ENCODE results near the gene DCST2.
"Not testable (repeated sequence)": the region's sequence is repeated elsewhere in the genome, so short reads cannot be mapped to it uniquely, and the experiment has no call there.

DCST2 gene

DNA sequence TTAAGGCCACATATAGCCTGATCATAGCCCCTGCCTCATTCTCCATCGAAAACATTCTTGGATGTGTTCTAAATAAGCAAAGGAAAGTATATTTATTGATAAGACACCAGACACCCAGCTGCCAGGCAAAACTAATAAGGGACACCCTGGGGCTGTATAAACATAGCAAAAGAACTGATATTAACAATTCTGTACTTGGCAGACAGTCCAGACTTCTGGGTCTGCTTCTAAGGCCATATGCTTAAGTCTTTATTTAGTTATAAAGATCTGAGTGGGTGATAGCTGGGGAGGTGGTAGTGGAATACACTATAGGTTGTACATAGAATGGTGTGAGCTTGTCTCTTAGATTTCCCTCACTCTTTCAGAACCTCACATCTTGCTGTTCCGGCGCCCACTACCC lies 55.2 kb downstream of the DCST2 start:
- TF ChIP-seq, protein P1, sequence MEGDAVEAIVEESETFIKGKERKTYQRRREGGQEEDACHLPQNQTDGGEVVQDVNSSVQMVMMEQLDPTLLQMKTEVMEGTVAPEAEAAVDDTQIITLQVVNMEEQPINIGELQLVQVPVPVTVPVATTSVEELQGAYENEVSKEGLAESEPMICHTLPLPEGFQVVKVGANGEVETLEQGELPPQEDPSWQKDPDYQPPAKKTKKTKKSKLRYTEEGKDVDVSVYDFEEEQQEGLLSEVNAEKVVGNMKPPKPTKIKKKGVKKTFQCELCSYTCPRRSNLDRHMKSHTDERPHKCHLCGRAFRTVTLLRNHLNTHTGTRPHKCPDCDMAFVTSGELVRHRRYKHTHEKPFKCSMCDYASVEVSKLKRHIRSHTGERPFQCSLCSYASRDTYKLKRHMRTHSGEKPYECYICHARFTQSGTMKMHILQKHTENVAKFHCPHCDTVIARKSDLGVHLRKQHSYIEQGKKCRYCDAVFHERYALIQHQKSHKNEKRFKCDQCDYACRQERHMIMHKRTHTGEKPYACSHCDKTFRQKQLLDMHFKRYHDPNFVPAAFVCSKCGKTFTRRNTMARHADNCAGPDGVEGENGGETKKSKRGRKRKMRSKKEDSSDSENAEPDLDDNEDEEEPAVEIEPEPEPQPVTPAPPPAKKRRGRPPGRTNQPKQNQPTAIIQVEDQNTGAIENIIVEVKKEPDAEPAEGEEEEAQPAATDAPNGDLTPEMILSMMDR (IDR thresholded peaks at IDR 0.05; ENCODE audit: insufficient read depth, low read length), result no peak
- TF ChIP-seq GABPA (IDR thresholded peaks at IDR 0.05; ENCODE audit: low read depth), result no peak
- TF ChIP-seq POLR2AphosphoS5 (IDR thresholded peaks at IDR 0.05; ENCODE audit: low read depth), result no peak
- TF ChIP-seq SPI1 (IDR thresholded peaks at IDR 0.05; ENCODE audit: borderline replicate concordance, low read depth), result no peak
- TF ChIP-seq, protein P2, sequence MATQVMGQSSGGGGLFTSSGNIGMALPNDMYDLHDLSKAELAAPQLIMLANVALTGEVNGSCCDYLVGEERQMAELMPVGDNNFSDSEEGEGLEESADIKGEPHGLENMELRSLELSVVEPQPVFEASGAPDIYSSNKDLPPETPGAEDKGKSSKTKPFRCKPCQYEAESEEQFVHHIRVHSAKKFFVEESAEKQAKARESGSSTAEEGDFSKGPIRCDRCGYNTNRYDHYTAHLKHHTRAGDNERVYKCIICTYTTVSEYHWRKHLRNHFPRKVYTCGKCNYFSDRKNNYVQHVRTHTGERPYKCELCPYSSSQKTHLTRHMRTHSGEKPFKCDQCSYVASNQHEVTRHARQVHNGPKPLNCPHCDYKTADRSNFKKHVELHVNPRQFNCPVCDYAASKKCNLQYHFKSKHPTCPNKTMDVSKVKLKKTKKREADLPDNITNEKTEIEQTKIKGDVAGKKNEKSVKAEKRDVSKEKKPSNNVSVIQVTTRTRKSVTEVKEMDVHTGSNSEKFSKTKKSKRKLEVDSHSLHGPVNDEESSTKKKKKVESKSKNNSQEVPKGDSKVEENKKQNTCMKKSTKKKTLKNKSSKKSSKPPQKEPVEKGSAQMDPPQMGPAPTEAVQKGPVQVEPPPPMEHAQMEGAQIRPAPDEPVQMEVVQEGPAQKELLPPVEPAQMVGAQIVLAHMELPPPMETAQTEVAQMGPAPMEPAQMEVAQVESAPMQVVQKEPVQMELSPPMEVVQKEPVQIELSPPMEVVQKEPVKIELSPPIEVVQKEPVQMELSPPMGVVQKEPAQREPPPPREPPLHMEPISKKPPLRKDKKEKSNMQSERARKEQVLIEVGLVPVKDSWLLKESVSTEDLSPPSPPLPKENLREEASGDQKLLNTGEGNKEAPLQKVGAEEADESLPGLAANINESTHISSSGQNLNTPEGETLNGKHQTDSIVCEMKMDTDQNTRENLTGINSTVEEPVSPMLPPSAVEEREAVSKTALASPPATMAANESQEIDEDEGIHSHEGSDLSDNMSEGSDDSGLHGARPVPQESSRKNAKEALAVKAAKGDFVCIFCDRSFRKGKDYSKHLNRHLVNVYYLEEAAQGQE (IDR thresholded peaks at IDR 0.05; ENCODE audit: insufficient replicate concordance, low read depth), result no peak
- no peak for DNase-seq (ENCODE audit: low read depth in 1 of 2, low spot score in 1 of 2)
- Histone ChIP-seq H3K4me3 (replicated peaks; ENCODE audit: insufficient read depth, low read length) (no peak overlapping the region), H3K27me3 (ENCODE audit: insufficient read depth, poor library complexity, severe bottlenecking) (no peaks in the 10 kb centered on the region), H3K27ac (replicated peaks) (no peak overlapping the region)

DNA sequence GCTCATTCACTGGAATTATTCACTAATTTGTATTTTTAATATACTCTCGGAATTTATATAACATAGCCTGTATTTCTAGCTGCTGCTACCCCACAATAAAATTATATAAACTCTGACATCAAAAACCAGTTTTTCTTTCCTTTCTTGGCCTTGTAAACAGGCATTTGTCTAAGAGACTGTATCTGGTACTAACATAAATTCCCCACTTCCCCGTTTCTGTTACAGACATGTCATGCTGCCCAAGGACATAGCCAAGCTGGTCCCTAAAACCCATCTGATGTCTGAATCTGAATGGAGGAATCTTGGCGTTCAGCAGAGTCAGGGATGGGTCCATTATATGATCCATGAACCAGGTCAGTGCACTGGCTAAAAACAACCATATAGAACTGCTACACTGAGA lies 55.8 kb downstream of the DCST2 start:
- H3K27ac ChIP-seq (replicated peaks); DNase-seq (ENCODE audit: low read depth in 1 of 2, low spot score in 1 of 2); H3K4me3 ChIP-seq (replicated peaks; ENCODE audit: insufficient read depth, low read length); H3K27me3 ChIP-seq (ENCODE audit: insufficient read depth, poor library complexity, severe bottlenecking): not testable (repeated sequence)
- TF ChIP-seq SPI1 (IDR thresholded peaks at IDR 0.05; ENCODE audit: borderline replicate concordance, low read depth), result peak; percentile 49; the same call in 1 of the 2 replicates

DNA sequence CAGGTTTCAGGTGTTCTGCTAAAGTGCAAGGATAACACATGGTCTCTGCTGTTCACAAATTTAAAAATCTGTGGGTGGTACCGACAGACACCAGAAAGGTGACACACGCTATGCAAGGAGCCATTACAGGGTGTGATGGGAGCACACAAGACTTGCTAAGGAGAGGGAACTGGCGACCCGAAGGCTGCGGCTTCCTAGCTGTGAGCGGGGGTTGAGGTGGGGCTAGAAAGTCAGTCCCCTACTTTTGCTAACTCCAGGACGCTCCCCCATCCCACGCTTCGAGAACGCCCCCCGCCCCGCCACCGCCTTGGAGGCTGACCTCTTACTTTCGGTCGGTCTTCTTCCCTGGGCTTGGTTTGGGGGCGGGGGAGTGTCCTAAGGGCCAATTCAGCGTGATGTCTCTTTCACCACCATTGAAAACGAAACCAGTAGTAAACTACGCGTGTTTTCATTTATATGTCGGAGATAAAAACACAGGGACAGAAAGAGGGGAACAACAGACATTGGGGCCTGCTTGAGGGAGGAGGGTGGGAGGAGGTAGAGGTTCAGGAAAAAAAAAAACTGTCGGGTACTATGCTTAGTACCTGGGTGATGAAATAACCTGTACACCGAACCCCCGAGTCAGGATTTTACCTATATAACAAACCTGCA lies 58.0 kb downstream of the DCST2 start:
- H3K4me3 ChIP-seq (replicated peaks; ENCODE audit: insufficient read depth, low read length), result peak overlapping the region; percentile 83
- DNase-seq (ENCODE audit: low read depth in 1 of 2, low spot score in 1 of 2), result no peak
- TF ChIP-seq, protein P1 (IDR thresholded peaks at IDR 0.05; ENCODE audit: insufficient read depth, low read length), result no peak
- TF ChIP-seq GABPA (IDR thresholded peaks at IDR 0.05; ENCODE audit: low read depth) (no peak), POLR2AphosphoS5 (IDR thresholded peaks at IDR 0.05; ENCODE audit: low read depth) (no peak), SPI1 (IDR thresholded peaks at IDR 0.05; ENCODE audit: borderline replicate concordance, low read depth) (no peak)
- TF ChIP-seq, protein P2 (IDR thresholded peaks at IDR 0.05; ENCODE audit: insufficient replicate concordance, low read depth), result no peak
- H3K27ac ChIP-seq (replicated peaks), result peak overlapping the region; percentile 96
- H3K27me3 ChIP-seq (ENCODE audit: insufficient read depth, poor library complexity, severe bottlenecking), result no peaks in the 10 kb centered on the region

DNA sequence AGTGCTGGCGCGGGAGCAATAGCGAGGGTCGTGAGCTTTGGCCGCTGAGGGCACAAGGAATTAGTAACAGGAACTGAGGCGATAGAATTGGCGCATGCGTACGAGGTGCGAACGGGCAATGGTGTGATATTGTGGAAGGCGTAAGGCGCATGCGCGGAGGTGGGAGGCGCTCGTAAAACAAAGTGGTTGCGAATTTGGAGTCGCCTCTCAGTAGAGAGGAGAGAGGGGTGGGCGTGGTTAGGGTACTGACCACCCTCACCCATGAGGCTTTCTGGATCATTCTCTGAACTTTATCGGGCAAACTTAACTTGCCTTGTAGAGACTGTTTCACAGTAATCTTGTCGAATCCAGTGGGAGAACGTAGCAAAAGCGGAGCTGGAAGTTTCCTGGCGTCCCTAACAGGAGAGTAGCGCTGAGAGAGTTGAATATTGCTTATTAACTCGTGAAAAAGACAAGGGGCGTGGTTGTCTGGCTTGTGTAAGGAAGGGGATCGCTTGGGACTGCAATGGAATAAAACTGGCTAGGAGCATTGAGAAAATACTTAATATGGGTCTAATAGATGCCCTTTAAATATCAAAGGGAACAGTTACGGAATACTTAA lies 58.7 kb downstream of the DCST2 start:
- H3K27ac ChIP-seq (replicated peaks), result peak overlapping the region; percentile 96
- peak; percentile 49; the same call in 1 of the 2 replicates for TF ChIP-seq POLR2AphosphoS5 (IDR thresholded peaks at IDR 0.05; ENCODE audit: low read depth)
- TF ChIP-seq, protein P2 (IDR thresholded peaks at IDR 0.05; ENCODE audit: insufficient replicate concordance, low read depth), result no peak
- TF ChIP-seq, protein P1 (IDR thresholded peaks at IDR 0.05; ENCODE audit: insufficient read depth, low read length), result no peak
- peak; percentile 59; the same call in 1 of the 2 replicates for TF ChIP-seq SPI1 (IDR thresholded peaks at IDR 0.05; ENCODE audit: borderline replicate concordance, low read depth)
- no peak for TF ChIP-seq GABPA (IDR thresholded peaks at IDR 0.05; ENCODE audit: low read depth)
- no peaks in the 10 kb centered on the region for H3K27me3 ChIP-seq (ENCODE audit: insufficient read depth, poor library complexity, severe bottlenecking)

More for the DNA sequence above, 58.7 kb downstream of the DCST2 start:
- DNase-seq (ENCODE audit: low read depth in 1 of 2, low spot score in 1 of 2), result peak; percentile 92 to 95
- H3K4me3 ChIP-seq (replicated peaks; ENCODE audit: insufficient read depth, low read length), result peak overlapping the region; percentile 83
